HEK293T (cell line): Measurements from ENCODE around the gene MRPL10.

Experiments used
- ARNT ChIP-seq: fragments of 450-650 bp; IDR thresholded peaks from 2 replicates; pipeline ENCODE4 v1.6.1; 2017; ENCODE audit warnings: mild to moderate bottlenecking
- HDGF ChIP-seq: fragments of 450-650 bp; IDR thresholded peaks from 2 replicates; pipeline ENCODE4 v1.6.1; 2017; ENCODE audit warnings: antibody characterized with exemption, borderline replicate concordance
- SP1 ChIP-seq: fragments of 450-650 bp; IDR thresholded peaks from 2 replicates; pipeline ENCODE4 v1.6.1; 2017
- SUZ12 ChIP-seq: fragments of 450-650 bp; IDR thresholded peaks from 2 replicates; pipeline ENCODE4 v1.6.1; 2016; ENCODE audit warnings: mild to moderate bottlenecking
- TARDBP ChIP-seq: fragments of 450-650 bp; IDR thresholded peaks from 2 replicates; pipeline ENCODE4 v1.6.1; 2016

- TF ChIP-seq SP1 (no peak), ARNT (no peak), HDGF (no peak), SUZ12 (no peak), TARDBP (no peak)
These were observed 5.3 kb upstream of the MRPL10 start for GRCh38 chr17:47836601-47837000.
